ENCODE results near the gene HIGD1A.

The HIGD1A gene

GRCh38 chr3:42807929-42808328 lies 3.6 kb upstream of the HIGD1A start:
- Histone ChIP-seq H3K9me3 (ENCODE audit: control insufficient read depth, insufficient read depth, low read length) (no peaks in the 10 kb centered on the region), H3K36me3 (ENCODE audit: control insufficient read depth, insufficient read depth, low read length) (no peaks in the 10 kb centered on the region), H3K4me3 (ENCODE audit: low read depth, low read length) (no peak overlapping the region), H3K27me3 (ENCODE audit: control insufficient read depth, insufficient read depth, low read length) (peaks cover 24% of the 10 kb centered on the region), H3K9ac (ENCODE audit: low read depth, low read length) (no peak overlapping the region), H3K4me1 (ENCODE audit: control insufficient read depth, insufficient read depth, low read length) (peaks cover 2% of the 10 kb centered on the region)

DNA sequence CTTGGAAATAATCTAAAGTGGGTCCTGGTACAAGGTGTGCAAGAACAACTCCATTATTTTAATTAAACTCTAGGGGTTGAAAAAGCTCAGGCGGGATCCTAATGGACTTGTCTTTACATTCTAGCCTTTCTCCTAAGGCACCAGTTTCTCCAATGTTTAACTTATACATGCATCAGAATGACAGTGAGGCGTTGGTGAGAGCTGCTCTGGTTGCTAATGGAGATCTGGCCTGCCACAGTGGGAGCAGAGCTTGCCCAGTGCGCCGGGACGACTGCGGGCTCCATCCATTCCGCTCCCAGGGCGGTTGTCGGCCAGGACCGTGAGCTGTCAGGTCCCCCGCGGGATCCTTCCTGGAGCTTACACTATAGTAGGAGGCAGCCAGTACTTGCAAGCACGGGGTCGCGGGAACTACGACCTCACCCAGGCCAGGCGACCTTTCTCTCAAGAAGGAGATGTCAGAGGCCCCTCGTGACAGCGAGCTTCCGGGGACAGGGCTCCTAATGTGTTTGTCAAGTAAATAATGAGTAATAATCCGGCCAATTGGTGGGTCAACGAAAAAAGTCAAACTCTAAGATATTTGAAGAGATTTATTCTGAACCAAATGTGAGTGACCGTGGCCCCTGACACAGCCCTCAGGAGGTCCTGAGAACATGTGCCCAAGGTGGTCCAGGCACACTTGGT lies 991 bp upstream of the HIGD1A start:
- Histone ChIP-seq H3K27me3 (ENCODE audit: control insufficient read depth, insufficient read depth, low read length) (peaks cover 24% of the 10 kb centered on the region), H3K36me3 (ENCODE audit: control insufficient read depth, insufficient read depth, low read length) (no peaks in the 10 kb centered on the region), H3K4me3 (ENCODE audit: low read depth, low read length) (peak overlapping the region; percentile 94), H3K9ac (ENCODE audit: low read depth, low read length) (no peak overlapping the region), H3K9me3 (ENCODE audit: control insufficient read depth, insufficient read depth, low read length) (no peaks in the 10 kb centered on the region), H3K4me1 (ENCODE audit: control insufficient read depth, insufficient read depth, low read length) (peaks cover 8% of the 10 kb centered on the region)

DNA sequence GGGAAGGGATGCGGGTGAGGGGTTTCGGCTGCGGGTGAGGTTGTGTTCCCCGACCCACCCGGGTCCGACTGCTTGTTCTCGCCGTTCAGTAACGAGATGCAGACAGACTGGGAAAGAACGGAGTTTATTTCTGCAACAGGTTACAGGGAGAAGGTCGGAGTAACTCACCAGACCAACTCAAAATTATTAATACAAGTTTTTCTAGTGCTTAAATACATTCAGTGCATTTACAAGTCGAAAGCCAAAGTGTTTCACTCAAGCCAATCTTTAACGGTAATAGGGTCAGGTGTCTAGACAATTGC lies 492 bp upstream of the HIGD1A start:
- Histone ChIP-seq H3K9me3 (ENCODE audit: control insufficient read depth, insufficient read depth, low read length) (no peaks in the 10 kb centered on the region), H3K4me3 (ENCODE audit: low read depth, low read length) (peak overlapping the region; percentile 94), H3K27me3 (ENCODE audit: control insufficient read depth, insufficient read depth, low read length) (peaks cover 24% of the 10 kb centered on the region), H3K4me1 (ENCODE audit: control insufficient read depth, insufficient read depth, low read length) (peaks cover 9% of the 10 kb centered on the region), H3K36me3 (ENCODE audit: control insufficient read depth, insufficient read depth, low read length) (no peaks in the 10 kb centered on the region), H3K9ac (ENCODE audit: low read depth, low read length) (peak overlapping the region; percentile 60)

- peak overlapping the region; percentile 94 for H3K4me3 ChIP-seq (ENCODE audit: low read depth, low read length)
- H3K27me3 ChIP-seq (ENCODE audit: control insufficient read depth, insufficient read depth, low read length) = peaks cover 24% of the 10 kb centered on the region
- peaks cover 12% of the 10 kb centered on the region for H3K4me1 ChIP-seq (ENCODE audit: control insufficient read depth, insufficient read depth, low read length)
- H3K36me3 ChIP-seq (ENCODE audit: control insufficient read depth, insufficient read depth, low read length) = no peaks in the 10 kb centered on the region
- H3K9me3 ChIP-seq (ENCODE audit: control insufficient read depth, insufficient read depth, low read length) = no peaks in the 10 kb centered on the region
- peak overlapping the region; percentile 89 for H3K9ac ChIP-seq (ENCODE audit: low read depth, low read length)
These were observed 730 bp downstream of the HIGD1A start for GRCh38 chr3:42803414-42804105.

DNA sequence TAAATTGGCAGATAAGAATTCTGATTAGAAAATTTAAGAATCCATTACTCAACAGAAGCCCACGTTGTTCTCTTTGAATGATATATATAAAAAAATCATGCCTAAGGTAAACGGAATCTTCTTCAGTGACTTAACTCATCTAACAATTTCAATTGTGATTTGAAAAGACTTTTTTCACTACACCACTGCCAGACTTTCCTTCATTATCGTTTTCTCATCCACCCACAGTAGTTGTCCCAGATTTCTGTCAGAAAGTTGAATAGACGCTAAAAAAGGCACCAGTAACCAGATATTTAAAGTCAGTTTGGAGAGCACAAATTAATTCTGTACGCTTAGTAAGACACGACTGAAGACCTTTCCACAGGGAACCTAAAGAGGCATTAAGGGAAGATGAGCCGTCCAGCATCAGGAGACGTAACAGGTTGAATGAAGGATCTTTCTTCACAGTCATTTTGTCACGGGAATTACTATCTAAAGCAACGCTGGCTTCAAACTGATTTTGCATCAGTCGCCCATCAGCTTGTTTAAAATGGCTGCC lies 1.3 kb downstream of the HIGD1A start:
- peaks cover 12% of the 10 kb centered on the region for H3K4me1 ChIP-seq (ENCODE audit: control insufficient read depth, insufficient read depth, low read length)
- peaks cover 24% of the 10 kb centered on the region for H3K27me3 ChIP-seq (ENCODE audit: control insufficient read depth, insufficient read depth, low read length)
- H3K9ac ChIP-seq (ENCODE audit: low read depth, low read length) = peak overlapping the region; percentile 89
- H3K9me3 ChIP-seq (ENCODE audit: control insufficient read depth, insufficient read depth, low read length) = no peaks in the 10 kb centered on the region
- peak overlapping the region; percentile 94 for H3K4me3 ChIP-seq (ENCODE audit: low read depth, low read length)
- H3K36me3 ChIP-seq (ENCODE audit: control insufficient read depth, insufficient read depth, low read length) = no peaks in the 10 kb centered on the region

DNA sequence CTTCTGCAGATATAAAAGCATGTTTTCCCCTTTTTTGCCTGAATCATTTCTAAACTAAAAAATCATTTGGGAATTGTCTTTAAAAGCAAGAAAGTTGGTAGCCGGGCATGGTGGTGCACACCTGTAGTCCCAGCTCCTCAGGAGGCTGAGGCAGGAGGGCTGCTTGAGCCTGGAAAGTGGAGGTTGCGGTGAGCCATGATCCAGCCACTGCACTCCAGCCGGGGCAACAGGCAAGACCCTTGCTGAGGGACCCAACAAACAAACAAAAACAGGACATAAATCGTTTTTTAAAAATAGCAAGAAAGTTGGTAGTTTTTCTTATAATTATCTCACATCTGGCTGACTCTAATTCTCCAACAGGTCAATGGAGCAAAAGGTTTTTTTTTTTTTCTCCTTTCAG lies 2.5 kb downstream of the HIGD1A start:
- H3K4me3 ChIP-seq (ENCODE audit: low read depth, low read length) = no peak overlapping the region
- H3K9me3 ChIP-seq (ENCODE audit: control insufficient read depth, insufficient read depth, low read length) = no peaks in the 10 kb centered on the region
- peaks cover 19% of the 10 kb centered on the region for H3K27me3 ChIP-seq (ENCODE audit: control insufficient read depth, insufficient read depth, low read length)
- H3K9ac ChIP-seq (ENCODE audit: low read depth, low read length) = no peak overlapping the region
- H3K4me1 ChIP-seq (ENCODE audit: control insufficient read depth, insufficient read depth, low read length) = peaks cover 12% of the 10 kb centered on the region
- no peaks in the 10 kb centered on the region for H3K36me3 ChIP-seq (ENCODE audit: control insufficient read depth, insufficient read depth, low read length)

DNA sequence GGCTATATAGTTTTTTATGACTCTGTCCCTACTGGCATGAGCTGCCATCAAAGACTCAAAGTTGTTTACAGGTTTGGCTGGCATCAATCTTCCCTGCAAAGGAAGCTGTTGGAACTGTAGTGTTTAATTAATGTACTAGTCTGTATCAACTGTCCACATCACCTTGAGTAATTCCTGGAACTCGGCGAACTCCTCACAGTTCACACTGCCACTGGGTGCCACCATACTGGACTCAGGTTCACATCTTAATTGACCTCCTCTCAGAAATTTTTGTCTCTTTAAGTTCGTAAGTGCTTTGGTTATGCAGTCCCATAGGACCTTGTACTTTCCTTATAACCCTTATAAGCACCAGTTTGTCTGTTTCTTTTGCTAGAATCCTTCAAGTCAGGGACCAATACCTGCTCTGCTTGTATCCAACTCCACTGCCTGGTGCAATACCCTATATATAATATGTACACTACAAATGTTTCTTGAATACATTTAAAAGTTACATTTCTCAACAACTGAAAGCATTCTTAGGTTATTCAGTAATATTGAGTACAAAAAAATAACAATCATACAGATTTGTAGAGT lies 3.2 kb downstream of the HIGD1A start:
- H3K4me3 ChIP-seq (ENCODE audit: low read depth, low read length) = no peak overlapping the region

GRCh38 chr3:42800251-42800650 lies 4.0 kb downstream of the HIGD1A start:
- no peak overlapping the region for H3K4me3 ChIP-seq (ENCODE audit: low read depth, low read length)

More for the DNA sequence above, 3.2 kb downstream of the HIGD1A start:
- Histone ChIP-seq H3K27me3 (ENCODE audit: control insufficient read depth, insufficient read depth, low read length) (peaks cover 15% of the 10 kb centered on the region), H3K9ac (ENCODE audit: low read depth, low read length) (no peak overlapping the region), H3K9me3 (ENCODE audit: control insufficient read depth, insufficient read depth, low read length) (no peaks in the 10 kb centered on the region), H3K36me3 (ENCODE audit: control insufficient read depth, insufficient read depth, low read length) (no peaks in the 10 kb centered on the region), H3K4me1 (ENCODE audit: control insufficient read depth, insufficient read depth, low read length) (peaks cover 12% of the 10 kb centered on the region)

DNA sequence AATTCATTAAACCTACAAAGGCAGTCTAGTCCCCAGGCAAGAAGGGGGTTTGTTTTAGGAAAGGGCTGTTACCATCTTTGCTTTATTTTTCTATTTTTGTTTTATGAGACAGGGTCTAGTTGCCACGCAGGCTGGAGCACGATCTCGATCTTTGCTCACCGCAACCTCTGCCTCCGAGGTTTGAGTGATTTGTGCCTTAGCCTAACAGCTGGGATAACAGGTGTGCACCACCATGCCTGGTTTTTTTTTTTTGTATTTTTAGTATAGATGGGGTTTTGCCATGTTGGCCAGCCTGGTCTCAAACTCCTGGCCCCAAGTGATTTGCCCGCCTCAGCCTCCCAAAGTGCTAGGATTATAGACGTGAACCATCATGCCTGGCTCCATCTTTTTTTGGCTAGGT lies 4.9 kb downstream of the HIGD1A start:
- Histone ChIP-seq H3K4me1 (ENCODE audit: control insufficient read depth, insufficient read depth, low read length) (peaks cover 12% of the 10 kb centered on the region), H3K9me3 (ENCODE audit: control insufficient read depth, insufficient read depth, low read length) (no peaks in the 10 kb centered on the region), H3K27me3 (ENCODE audit: control insufficient read depth, insufficient read depth, low read length) (no peaks in the 10 kb centered on the region), H3K4me3 (ENCODE audit: low read depth, low read length) (no peak overlapping the region), H3K36me3 (ENCODE audit: control insufficient read depth, insufficient read depth, low read length) (no peaks in the 10 kb centered on the region), H3K9ac (ENCODE audit: low read depth, low read length) (no peak overlapping the region)

More at GRCh38 chr3:42800251-42800650, 4.0 kb downstream of the HIGD1A start:
- H3K9me3 ChIP-seq (ENCODE audit: control insufficient read depth, insufficient read depth, low read length) = no peaks in the 10 kb centered on the region
- H3K27me3 ChIP-seq (ENCODE audit: control insufficient read depth, insufficient read depth, low read length) = peaks cover 6% of the 10 kb centered on the region
- H3K36me3 ChIP-seq (ENCODE audit: control insufficient read depth, insufficient read depth, low read length) = no peaks in the 10 kb centered on the region
- no peak overlapping the region for H3K9ac ChIP-seq (ENCODE audit: low read depth, low read length)
- peaks cover 12% of the 10 kb centered on the region for H3K4me1 ChIP-seq (ENCODE audit: control insufficient read depth, insufficient read depth, low read length)

GRCh38 chr3:42796332-42796885 lies 7.9 kb downstream of the HIGD1A start:
- Histone ChIP-seq H3K36me3 (ENCODE audit: control insufficient read depth, insufficient read depth, low read length) (no peaks in the 10 kb centered on the region), H3K4me1 (ENCODE audit: control insufficient read depth, insufficient read depth, low read length) (peaks cover 6% of the 10 kb centered on the region), H3K27me3 (ENCODE audit: control insufficient read depth, insufficient read depth, low read length) (no peaks in the 10 kb centered on the region), H3K4me3 (ENCODE audit: low read depth, low read length) (no peak overlapping the region), H3K9ac (ENCODE audit: low read depth, low read length) (no peak overlapping the region), H3K9me3 (ENCODE audit: control insufficient read depth, insufficient read depth, low read length) (no peaks in the 10 kb centered on the region)

GRCh38 chr3:42795621-42796181 lies 8.6 kb downstream of the HIGD1A start:
- peaks cover 6% of the 10 kb centered on the region for H3K4me1 ChIP-seq (ENCODE audit: control insufficient read depth, insufficient read depth, low read length)
- no peak overlapping the region for H3K4me3 ChIP-seq (ENCODE audit: low read depth, low read length)
- H3K27me3 ChIP-seq (ENCODE audit: control insufficient read depth, insufficient read depth, low read length) = no peaks in the 10 kb centered on the region

More at GRCh38 chr3:42795621-42796181, 8.6 kb downstream of the HIGD1A start:
- Histone ChIP-seq H3K9me3 (ENCODE audit: control insufficient read depth, insufficient read depth, low read length) (no peaks in the 10 kb centered on the region), H3K9ac (ENCODE audit: low read depth, low read length) (no peak overlapping the region), H3K36me3 (ENCODE audit: control insufficient read depth, insufficient read depth, low read length) (no peaks in the 10 kb centered on the region)
